H1 (cell line): ENCODE results near the gene NAALADL1. TPM values are rescaled to one million over a fixed set of nuclear protein-coding genes. Genes with fewer than 3 reads are reported as not detected.
A peak's percentile ranks its signal among the peaks of the same experiment; 100 is the strongest.

Experiments
- CTCF ChIA-PET: fragments of 300-600 bp; sonication (Branson Sonifier 250); formaldehyde crosslinking; loops from one replicate; lab custom pipeline; 2021; ENCODE audit not compliant: partially characterized antibody; lab: Charles Lee
- POLR2A ChIA-PET: fragments of 300-600 bp; sonication (Branson Sonifier 250); formaldehyde crosslinking; loops from one replicate; lab custom pipeline; 2021; ENCODE audit warnings: inconsistent platforms; ENCODE audit not compliant: partially characterized antibody; lab: Charles Lee
- DNase-seq, 2 experiments: peaks; one replicate each; pipeline versions ENCODE4 v3.0.0 to v3.0.0-alpha.2; 2010 to 2022; ENCODE audit warnings: low spot score in 2 of 2, low read depth in 1 of 2, mixed read lengths in 1 of 2
- FAIRE-seq: peaks from 2 replicates; lab custom pipeline; 2011; peaks lifted over from hg19 to GRCh38; lab: Jason Lieb, UNC
- H2AFZ ChIP-seq: 2 replicates; pipeline ENCODE4 v1.8.1; 2012; ENCODE audit warnings: low read length, inconsistent platforms
- H2AK5ac ChIP-seq: 2 replicates; pipeline ENCODE4 v1.6.1; 2013; ENCODE audit warnings: low read depth, low read length
- H2BK120ac ChIP-seq: replicated peaks from 2 replicates; pipeline ENCODE3; 2013; ENCODE audit warnings: low read depth, low read length, inconsistent platforms
- H2BK12ac ChIP-seq: 2 replicates; pipeline ENCODE4 v1.6.1; 2013; ENCODE audit warnings: low read depth, low read length
- H2BK15ac ChIP-seq: 2 replicates; pipeline ENCODE4 v1.6.1; 2013; ENCODE audit warnings: low read length
- H2BK20ac ChIP-seq: 2 replicates; pipeline ENCODE4 v1.6.1; 2013; ENCODE audit warnings: low read length
- H2BK5ac ChIP-seq: 2 replicates; pipeline ENCODE4 v1.6.1; 2013; ENCODE audit warnings: low read depth, low read length
- H3K14ac ChIP-seq: 2 replicates; pipeline ENCODE4 v1.6.1; 2013; ENCODE audit warnings: inconsistent platforms; ENCODE audit not compliant: insufficient read length
- H3K18ac ChIP-seq: 2 replicates; pipeline ENCODE4 v1.6.1; 2013; ENCODE audit warnings: low read length; ENCODE audit errors: extremely low read depth
- H3K23ac ChIP-seq: 2 replicates; pipeline ENCODE4 v1.6.1; 2013; ENCODE audit warnings: inconsistent platforms; ENCODE audit not compliant: insufficient read length
- H3K23me2 ChIP-seq: 2 replicates; pipeline ENCODE4 v1.6.1; 2013; ENCODE audit warnings: low read depth, low read length
- H3K27ac ChIP-seq: 2 replicates; pipeline ENCODE4 v1.6.1; 2011; ENCODE audit warnings: low read depth, low read length, inconsistent platforms
- H3K27me3 ChIP-seq, 4 experiments: replicated peaks in 1 of 4; 1 replicate in 1 of 4; 2 replicates in 3 of 4; pipeline versions ENCODE4 v1.6.1 to v1.8.1; 2011 to 2013; ENCODE audit warnings: low read length in 3 of 4, mild to moderate bottlenecking in 3 of 4, inconsistent platforms in 2 of 4, mixed read lengths in 2 of 4, moderate library complexity in 1 of 4; ENCODE audit not compliant: control insufficient read depth in 3 of 4, insufficient read depth in 3 of 4; ENCODE audit errors: extremely low read depth in 1 of 4
- H3K36me3 ChIP-seq, 4 experiments: 2 replicates each; pipeline versions ENCODE4 v1.6.1 to v1.8.1; 2011 to 2013; ENCODE audit warnings: mild to moderate bottlenecking in 4 of 4, low read length in 3 of 4, moderate library complexity in 2 of 4, control low read depth in 1 of 4, inconsistent platforms in 1 of 4; ENCODE audit not compliant: insufficient read depth in 4 of 4, control insufficient read depth in 2 of 4
- H3K4ac ChIP-seq: replicated peaks from 2 replicates; pipeline ENCODE3; 2013; ENCODE audit warnings: low read length, low read depth, mixed read lengths, inconsistent platforms; ENCODE audit not compliant: insufficient read length
- H3K4me1 ChIP-seq, 4 experiments: replicated peaks in 1 of 4; 1 replicate in 1 of 4; 2 replicates in 3 of 4; pipeline versions ENCODE4 v1.6.1 to v1.8.1; 2011 to 2013; ENCODE audit warnings: low read length in 3 of 4, inconsistent platforms in 2 of 4, mixed read lengths in 1 of 4; ENCODE audit not compliant: insufficient read depth in 4 of 4, control insufficient read depth in 3 of 4
- H3K4me2 ChIP-seq, 2 experiments: 2 replicates each; pipeline versions ENCODE4 v1.6.1 to v1.8.1; 2011 to 2013; ENCODE audit warnings: low read depth in 2 of 2, low read length in 2 of 2, control low read depth in 1 of 2, inconsistent platforms in 1 of 2, mild to moderate bottlenecking in 1 of 2; ENCODE audit not compliant: insufficient read depth in 1 of 2
- H3K4me3 ChIP-seq, 4 experiments: fragments of 200-600, 300-600 bp in 1 of 4; sonication (generic), shearing (Covaris generic), sonication (Bioruptor Twin) in 1 of 4; 2 replicates each; pipeline versions ENCODE4 v1.5.1 to v1.8.1; 2011 to 2016; ENCODE audit warnings: low read length in 4 of 4, low read depth in 3 of 4, control low read depth in 2 of 4, inconsistent platforms in 2 of 4, mild to moderate bottlenecking in 2 of 4, mixed read lengths in 1 of 4, moderate library complexity in 1 of 4; ENCODE audit not compliant: insufficient read depth in 2 of 4; ENCODE audit errors: extremely low read depth in 1 of 4
- H3K56ac ChIP-seq: replicated peaks from 2 replicates; pipeline ENCODE3; 2013; ENCODE audit warnings: low read depth, mild to moderate bottlenecking, mixed read lengths, low read length, inconsistent platforms; ENCODE audit not compliant: insufficient read length
- H3K79me1 ChIP-seq: 2 replicates; pipeline ENCODE4 v1.6.1; 2013; ENCODE audit warnings: low read depth, low read length, control low read depth
- H3K79me2 ChIP-seq, 2 experiments: 2 replicates each; pipeline versions ENCODE4 v1.6.1 to v1.8.1; 2012 to 2013; ENCODE audit warnings: low read length in 2 of 2, mild to moderate bottlenecking in 2 of 2, inconsistent platforms in 1 of 2; ENCODE audit not compliant: insufficient read depth in 2 of 2, control insufficient read depth in 1 of 2
- H3K9ac ChIP-seq, 4 experiments: replicated peaks in 1 of 4; 1 replicate in 1 of 4; 2 replicates in 3 of 4; pipeline versions ENCODE4 v1.6.1 to v1.8.1; 2011 to 2013; ENCODE audit warnings: low read depth in 3 of 4, low read length in 3 of 4, control low read depth in 2 of 4, mild to moderate bottlenecking in 2 of 4, moderate library complexity in 2 of 4, inconsistent platforms in 1 of 4; ENCODE audit errors: extremely low read depth in 1 of 4
- H3K9me3 ChIP-seq, 2 experiments: 2 replicates each; pipeline versions ENCODE4 v1.6.1 to v1.8.1; 2012 to 2013; ENCODE audit warnings: mild to moderate bottlenecking in 2 of 2, moderate library complexity in 2 of 2, control low read depth in 1 of 2, inconsistent platforms in 1 of 2, low read depth in 1 of 2, low read length in 1 of 2, mixed read lengths in 1 of 2; ENCODE audit not compliant: insufficient read depth in 2 of 2
- H4K20me1 ChIP-seq, 2 experiments: replicated peaks in 1 of 2; 2 replicates each; pipeline versions ENCODE3 to v1.8.1; 2011 to 2013; ENCODE audit warnings: inconsistent platforms in 2 of 2, low read length in 2 of 2, mild to moderate bottlenecking in 1 of 2; ENCODE audit not compliant: insufficient read depth in 2 of 2, control insufficient read depth in 1 of 2
- H4K5ac ChIP-seq: 2 replicates; pipeline ENCODE4 v1.6.1; 2013; ENCODE audit warnings: low read length, low read depth, mixed read lengths, inconsistent platforms; ENCODE audit not compliant: insufficient read length
- H4K8ac ChIP-seq: 2 replicates; pipeline ENCODE4 v1.8.0; 2013; ENCODE audit warnings: mild to moderate bottlenecking, moderate library complexity, low read length, inconsistent platforms; ENCODE audit not compliant: insufficient read depth; ENCODE audit errors: extremely low read depth
- H4K91ac ChIP-seq: replicated peaks from 2 replicates; pipeline ENCODE3; 2013; ENCODE audit warnings: low read length, mixed read lengths, inconsistent platforms; ENCODE audit not compliant: insufficient read length
- EP300 ChIP-seq, 2 experiments: IDR thresholded peaks; 1 replicate in 1 of 2; 2 replicates in 1 of 2; pipeline ENCODE4 v1.6.1; 2011 to 2012; ENCODE audit warnings: low read depth in 2 of 2, low read length in 2 of 2, mild to moderate bottlenecking in 2 of 2, borderline replicate concordance in 1 of 2, inconsistent platforms in 1 of 2, moderate library complexity in 1 of 2
- SIN3A ChIP-seq, 2 experiments: IDR thresholded peaks in 1 of 2; conservative IDR thresholded peaks in 1 of 2; 2 replicates each; pipeline ENCODE4 v1.6.1; 2011 to 2012; ENCODE audit warnings: low read length in 2 of 2, improper control_type of control experiment in 1 of 2, low read depth in 1 of 2, mild to moderate bottlenecking in 1 of 2
- WGBS, 2 experiments: shearing (Covaris generic) in 1 of 2; methylation state at CpG; one replicate each; pipeline versions ENCODE4 v1.1.6 to v1.1.7; 2013 to 2015; ENCODE audit warnings: low lambda C conversion rate in 2 of 2, mixed read lengths in 2 of 2, inconsistent platforms in 1 of 2, low coverage in 1 of 2, missing lambda C conversion rate in 1 of 2; ENCODE audit not compliant: insufficient replicate concordance in 2 of 2, insufficient coverage in 1 of 2, insufficient read length in 1 of 2; ENCODE audit errors: extremely low coverage in 1 of 2, missing lambda C conversion rate in 1 of 2; 5-methylcytosine and 5-hydroxymethylcytosine counted together
- polyA plus RNA-seq, 7 experiments: library from polyadenylated mRNA; depleted of rRNA in 3 of 7; stranded (reverse) in 5 of 7; unstranded in 2 of 7; fragments of >200 nt in 5 of 7; fragments of 200-250 nt in 2 of 7; gene quantifications; 1 replicate in 5 of 7; 2 replicates in 1 of 7; 4 replicates in 1 of 7; pipeline versions ENCODE4 v1.2.1 to v1.2.3, GENCODE V29; 2011 to 2013; ENCODE audit warnings: missing spikeins in 2 of 7, mixed read lengths in 2 of 7
- total RNA-seq: library from RNA; stranded (reverse); fragmentation: NEBNext Ultra II Directional; extraction: Animal tissue kit (Norgen Biotek cat#: 25700); gene quantifications from 2 replicates; pipeline ENCODE4 v1.2.1, GENCODE V29; 2021

The NAALADL1 gene
- total and polyA plus RNA-seq, 2 of the 8 experiments (the other 6 are each of a cell fraction or from before 2014, with no cell fraction given): 7.5 to 9.9 TPM

DNA sequence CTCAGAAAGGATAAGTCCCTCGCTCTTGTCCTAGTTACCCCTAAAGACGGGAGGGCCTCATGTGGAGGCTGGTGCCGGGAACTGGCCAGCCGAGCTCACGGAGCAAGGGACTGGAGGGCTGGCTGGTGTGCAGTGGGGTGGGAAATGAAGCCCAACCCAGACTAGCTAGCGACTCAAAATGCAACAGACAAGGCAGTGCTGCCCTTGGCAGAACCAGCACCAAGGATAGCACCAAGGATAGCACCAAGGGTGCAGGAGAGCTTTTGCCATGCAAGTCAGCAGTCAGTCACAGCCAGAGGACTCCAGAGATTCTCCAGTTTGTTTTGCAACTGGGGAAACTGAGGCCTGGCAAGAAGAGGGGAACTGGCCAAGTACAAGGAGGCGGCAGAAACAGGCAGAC is 55.1 kb downstream of the NAALADL1 start:
- Histone ChIP-seq H2BK120ac (no peak overlapping the region), H3K56ac (no peak overlapping the region), H3K9ac (no peak overlapping the region), H2AFZ (no peak overlapping the region), H4K91ac (no peak overlapping the region), H3K4me3 (no peak overlapping the region), H2BK20ac (no peak overlapping the region), H3K23me2 (no peaks in the 10 kb centered on the region), H3K4me1 (no peaks in the 10 kb centered on the region), H3K79me2 (no peaks in the 10 kb centered on the region), H3K14ac (no peak overlapping the region), H2BK5ac (no peak overlapping the region), H3K36me3 (no peaks in the 10 kb centered on the region), H2BK12ac (no peak overlapping the region), H3K27ac (no peak overlapping the region), H3K4ac (no peak overlapping the region), H4K5ac (no peak overlapping the region), H3K27me3 (no peaks in the 10 kb centered on the region), H3K4me2 (no peak overlapping the region), H4K20me1 (no peaks in the 10 kb centered on the region), H2BK15ac (no peak overlapping the region), H2AK5ac (no peak overlapping the region), H3K9me3 (no peaks in the 10 kb centered on the region), H3K23ac (no peak overlapping the region), H4K8ac (no peak overlapping the region), H3K18ac (no peak overlapping the region), H3K79me1 (no peaks in the 10 kb centered on the region)
- DNase-seq (no peak), FAIRE-seq (no peak)
- ChIA-PET POLR2A (interaction anchor here (0.8 kb wide), 1 partner anchor 222 kb away, joined by 3 read pairs; no protein-coding TSS in a partner anchor), CTCF (interaction anchor here (0.5 to 2.9 kb wide), 8 partner anchors 8 to 156 kb away, joined by 3 to 11 read pairs (median 5); partner anchors contain the start of gene ARL2)
- no peak for TF ChIP-seq EP300 (IDR thresholded peaks at IDR 0.05; ENCODE audit: borderline replicate concordance in 1 of 2, low read depth in 2 of 2, low read length in 2 of 2)
- 0 out of 4 replicates have a peak, but pooled peaks have one; percentile 51 to 66 for TF ChIP-seq SIN3A (conservative IDR thresholded peaks at IDR 0.05 in 1 of 2, IDR thresholded peaks at IDR 0.05 in 1 of 2; ENCODE audit: low read depth in 1 of 2, low read length in 2 of 2)
- 84% methylated on average over 7 of the region's 7 CpGs; no CpG with 5 or more reads in 1 of the 2 experiments for WGBS, 2 experiments
